HCT116 (cell line): ENCODE results near the gene CDH13. TPM values are rescaled to one million over a fixed set of nuclear protein-coding genes. Genes with fewer than 3 reads are reported as not detected.

Experiments
- ATAC-seq: fragments of 200-7000 bp; cut with Tn5 transposase; 2 replicates; pipeline ENCODE4 v1.9.1; 2020; ENCODE audit warnings: mild to moderate bottlenecking, moderate library complexity
- BruUV-seq: library from RNA; stranded (reverse); fragments of 400-500 nt; replicated peaks from 2 replicates; lab custom pipeline; 2021; lab: Mats Ljungman, UMichigan
- CTCF ChIA-PET: fragments of 300-600 bp; sonication (Branson Sonifier 250); formaldehyde crosslinking; loops from one replicate; lab custom pipeline; 2021; ENCODE audit warnings: antibody characterized with exemption; lab: Charles Lee
- POLR2A ChIA-PET: fragments of 300-600, 350-600 bp; sonication (Branson Sonifier 250); formaldehyde crosslinking; loops from one replicate; lab custom pipeline; 2021; ENCODE audit warnings: antibody characterized with exemption; lab: Charles Lee
- RAD21 ChIA-PET, 2 experiments: fragments of 300-600 bp; sonication (Branson Sonifier 250); formaldehyde crosslinking; loops; one replicate each; lab custom pipeline; 2023; ENCODE audit warnings: low total read pairs in 2 of 2; ENCODE audit not compliant: uncharacterized antibody in 2 of 2, unreplicated experiment in 2 of 2, low non-redundant PET in 1 of 2; lab: Charles Lee
- DNase-seq: peaks from one replicate; pipeline ENCODE4 v3.0.0-alpha.2; 2010; ENCODE audit warnings: low read depth, low spot score
- H2AFZ ChIP-seq: fragments of 200-600 bp; shearing (Covaris generic), sonication (generic); 2 replicates; pipeline ENCODE4 v1.6.1; 2017; ENCODE audit warnings: low read depth, mixed run types, mixed read lengths, antibody characterized with exemption, low read length; ENCODE audit not compliant: poor library complexity, severe bottlenecking
- H3K27ac ChIP-seq: 2 replicates; pipeline ENCODE4 v1.5.1; 2012; ENCODE audit warnings: low read depth, low read length
- H3K27me3 ChIP-seq: fragments of 200-600 bp; sonication (generic); 2 replicates; pipeline ENCODE4 v1.6.1; 2016; ENCODE audit warnings: mixed run types, low read length, mixed read lengths; ENCODE audit not compliant: insufficient read depth
- H3K36me3 ChIP-seq, 2 experiments: fragments of 200-500 bp in 1 of 2; fragments of 200-600 bp in 1 of 2; sonication (Bioruptor generic) in 1 of 2; sonication (generic) in 1 of 2; 2 replicates each; pipeline versions ENCODE4 v1.5.1 to v1.6.1; 2014 to 2016; ENCODE audit warnings: low read length in 2 of 2, inconsistent platforms in 1 of 2, mixed read lengths in 1 of 2, mixed run types in 1 of 2; ENCODE audit not compliant: insufficient read depth in 2 of 2, control insufficient read depth in 1 of 2
- H3K4me1 ChIP-seq, 2 experiments: fragments of 200-600 bp in 1 of 2; sonication (generic) in 1 of 2; 2 replicates each; pipeline versions ENCODE4 v1.5.1 to v1.6.1; 2012 to 2017; ENCODE audit warnings: low read length in 2 of 2, inconsistent platforms in 1 of 2, mild to moderate bottlenecking in 1 of 2, mixed read lengths in 1 of 2, mixed run types in 1 of 2, moderate library complexity in 1 of 2; ENCODE audit not compliant: insufficient read depth in 2 of 2, control insufficient read depth in 1 of 2
- H3K4me2 ChIP-seq: fragments of 200-600 bp; sonication (generic); 2 replicates; pipeline ENCODE4 v1.6.1; 2017; ENCODE audit warnings: mixed run types, low read length, mixed read lengths
- H3K4me3 ChIP-seq, 2 experiments: fragments of 200-600 bp in 1 of 2; sonication (generic) in 1 of 2; replicated peaks in 1 of 2; 2 replicates each; pipeline ENCODE4 v1.5.1; 2011 to 2016; ENCODE audit warnings: low read length in 2 of 2, control low read depth in 1 of 2, low read depth in 1 of 2, mild to moderate bottlenecking in 1 of 2, mixed read lengths in 1 of 2, mixed run types in 1 of 2
- H3K79me2 ChIP-seq: fragments of 200-600 bp; sonication (generic); 2 replicates; pipeline ENCODE4 v1.6.1; 2017; ENCODE audit warnings: mild to moderate bottlenecking, mixed run types, low read length, moderate library complexity, mixed read lengths; ENCODE audit not compliant: insufficient read depth
- H3K9ac ChIP-seq: fragments of 200-600 bp; sonication (generic); 2 replicates; pipeline ENCODE4 v1.6.1; 2016; ENCODE audit warnings: low read length, mixed read lengths
- H3K9me2 ChIP-seq: fragments of 200-600 bp; sonication (generic), shearing (Covaris generic); 2 replicates; pipeline ENCODE4 v1.6.1; 2017; ENCODE audit warnings: mixed run types, mild to moderate bottlenecking, moderate library complexity; ENCODE audit not compliant: insufficient read depth
- H3K9me3 ChIP-seq, 2 experiments: fragments of 200-500 bp in 1 of 2; fragments of 200-600 bp in 1 of 2; sonication (Bioruptor generic) in 1 of 2; sonication (generic) in 1 of 2; 2 replicates each; pipeline ENCODE4 v1.6.1; 2014 to 2017; ENCODE audit warnings: low read length in 2 of 2, mixed read lengths in 2 of 2, inconsistent platforms in 1 of 2, low read depth in 1 of 2, mild to moderate bottlenecking in 1 of 2, mixed run types in 1 of 2, moderate library complexity in 1 of 2; ENCODE audit not compliant: control insufficient read depth in 1 of 2, insufficient read depth in 1 of 2
- H4K20me1 ChIP-seq: fragments of 200-600 bp; sonication (generic), shearing (Covaris generic); 2 replicates; pipeline ENCODE4 v1.6.1; 2017; ENCODE audit warnings: mixed run types, mild to moderate bottlenecking, moderate library complexity; ENCODE audit not compliant: insufficient read depth
- CEBPB ChIP-seq: IDR thresholded peaks from 2 replicates; pipeline ENCODE4 v1.6.1; 2012; ENCODE audit warnings: low read depth
- CTCF ChIP-seq, 3 experiments: fragments of 200-600 bp in 1 of 3; sonication (generic) in 1 of 3; IDR thresholded peaks in 2 of 3; conservative IDR thresholded peaks in 1 of 3; 2 replicates each; pipeline ENCODE4 v1.5.1; 2012 to 2017; ENCODE audit warnings: low read depth in 2 of 3, low read length in 2 of 3, antibody characterized with exemption in 1 of 3, borderline replicate concordance in 1 of 3, control low read depth in 1 of 3, mild to moderate bottlenecking in 1 of 3, mixed read lengths in 1 of 3, mixed run types in 1 of 3, moderate library complexity in 1 of 3; ENCODE audit not compliant: insufficient read depth in 1 of 3
- ELF1 ChIP-seq: IDR thresholded peaks from 2 replicates; pipeline ENCODE4 v1.6.1; 2012; ENCODE audit warnings: low read depth, borderline replicate concordance
- EZH2 ChIP-seq: fragments of 200-600 bp; sonication (generic); IDR thresholded peaks from 2 replicates; pipeline ENCODE4 v1.6.1; 2017; ENCODE audit warnings: antibody characterized with exemption, mixed run types
- JUND ChIP-seq: IDR thresholded peaks from 2 replicates; pipeline ENCODE4 v1.6.1; 2012
- POLR2A ChIP-seq: IDR thresholded peaks from 2 replicates; pipeline ENCODE4 v1.7.0; 2011; ENCODE audit warnings: borderline replicate concordance; ENCODE audit not compliant: insufficient read depth, insufficient read length; ENCODE audit errors: extremely low read depth
- POLR2AphosphoS5 ChIP-seq: IDR thresholded peaks from 2 replicates; pipeline ENCODE4 v1.6.1; 2011; ENCODE audit warnings: mild to moderate bottlenecking, low read depth, low read length, moderate library complexity
- RAD21 ChIP-seq: IDR thresholded peaks from 2 replicates; pipeline ENCODE4 v1.6.1; 2012; ENCODE audit warnings: low read depth, mild to moderate bottlenecking
- SP1 ChIP-seq: IDR thresholded peaks from 2 replicates; pipeline ENCODE4 v1.6.1; 2012; ENCODE audit warnings: low read depth
- TCF7L2 ChIP-seq: IDR thresholded peaks from 2 replicates; pipeline ENCODE4 v1.7.0; 2011; ENCODE audit warnings: borderline replicate concordance, inconsistent platforms; ENCODE audit not compliant: insufficient read depth, insufficient read length; ENCODE audit errors: extremely low read depth
- YY1 ChIP-seq: IDR thresholded peaks from 2 replicates; pipeline ENCODE4 v1.6.1; 2011; ENCODE audit warnings: low read length, low read depth, moderate library complexity, mild to moderate bottlenecking; ENCODE audit not compliant: insufficient replicate concordance; ENCODE audit errors: extremely low read depth
- ZBTB33 ChIP-seq: IDR thresholded peaks from 2 replicates; pipeline ENCODE4 v1.6.1; 2011; ENCODE audit warnings: mild to moderate bottlenecking, low read length, moderate library complexity; ENCODE audit not compliant: insufficient replicate concordance; ENCODE audit errors: extremely low read depth
- ZFX ChIP-seq: fragments of 450-650 bp; IDR thresholded peaks from 2 replicates; pipeline ENCODE4 v1.6.1; 2017
- ZNF274 ChIP-seq: fragments of 200-500 bp; sonication (Bioruptor generic); IDR thresholded peaks from 2 replicates; pipeline ENCODE4 v1.6.1; 2014; ENCODE audit warnings: mild to moderate bottlenecking, low read depth, low read length, inconsistent platforms
- intact Hi-C: fragments of 100-400 bp; cut with micrococcal nuclease; formaldehyde crosslinking; loops from 2 replicates; pipeline ENCODE4 v1.10.0; 2022
- total RNA-seq: library from RNA; stranded (reverse); gene quantifications from one replicate; pipeline ENCODE4 v1.2.1, GENCODE V29; 2021; ENCODE audit not compliant: unreplicated experiment
- TF ChIP-seq, protein P1 (sequence below): IDR thresholded peaks from 2 replicates; pipeline ENCODE4 v1.6.1; 2012
- TF ChIP-seq, protein P2 (sequence below): IDR thresholded peaks from 2 replicates; pipeline ENCODE4 v1.6.1; 2012

CDH13 gene
- total RNA-seq, 1 experiment from 2014 or later, result not detected

- H3K9me3 ChIP-seq, result peaks cover 17 to 18% of the 10 kb centered on the region in 2 experiments; a peak in 2 of 4 replicates
- no peak overlapping the region for H3K9ac ChIP-seq
- no peaks in the 10 kb centered on the region for H3K27me3 ChIP-seq
- no peaks in the 10 kb centered on the region for H3K9me2 ChIP-seq
- no peak overlapping the region for H3K4me3 ChIP-seq
- H3K4me2 ChIP-seq, result no peak overlapping the region
- H2AFZ ChIP-seq, result no peak overlapping the region
- H3K79me2 ChIP-seq, result no peaks in the 10 kb centered on the region
- intact Hi-C loops, result no loop called here
- RAD21 ChIA-PET, result no interaction called here
- H3K4me1 ChIP-seq, result no peaks in the 10 kb centered on the region
- ATAC-seq (no peak), DNase-seq (no peak)
- TF ChIP-seq, protein P1, sequence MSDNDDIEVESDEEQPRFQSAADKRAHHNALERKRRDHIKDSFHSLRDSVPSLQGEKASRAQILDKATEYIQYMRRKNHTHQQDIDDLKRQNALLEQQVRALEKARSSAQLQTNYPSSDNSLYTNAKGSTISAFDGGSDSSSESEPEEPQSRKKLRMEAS, result no peak
- TF ChIP-seq, protein P2, sequence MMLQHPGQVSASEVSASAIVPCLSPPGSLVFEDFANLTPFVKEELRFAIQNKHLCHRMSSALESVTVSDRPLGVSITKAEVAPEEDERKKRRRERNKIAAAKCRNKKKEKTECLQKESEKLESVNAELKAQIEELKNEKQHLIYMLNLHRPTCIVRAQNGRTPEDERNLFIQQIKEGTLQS, result no peak
- TF ChIP-seq ZNF274, result no peak
- no peak for TF ChIP-seq RAD21
- TF ChIP-seq POLR2A, result no peak
- TF ChIP-seq ZFX, result no peak
- TF ChIP-seq ELF1, result no peak
- no peak for TF ChIP-seq POLR2AphosphoS5
- TF ChIP-seq SP1, result no peak
- TF ChIP-seq YY1, result no peak
- no peak for TF ChIP-seq CEBPB
- no peak for TF ChIP-seq JUND
- H3K36me3 ChIP-seq, result no peaks in the 10 kb centered on the region
- H4K20me1 ChIP-seq, result no peaks in the 10 kb centered on the region
- H3K27ac ChIP-seq, result no peak overlapping the region
- POLR2A ChIA-PET, result no interaction called here
- CTCF ChIA-PET, result no interaction called here
- BruUV-seq, result no TSS peak
Observed at GRCh38 chr16:83137326-83137781, 510.6 kb downstream of the CDH13 start.

DNA sequence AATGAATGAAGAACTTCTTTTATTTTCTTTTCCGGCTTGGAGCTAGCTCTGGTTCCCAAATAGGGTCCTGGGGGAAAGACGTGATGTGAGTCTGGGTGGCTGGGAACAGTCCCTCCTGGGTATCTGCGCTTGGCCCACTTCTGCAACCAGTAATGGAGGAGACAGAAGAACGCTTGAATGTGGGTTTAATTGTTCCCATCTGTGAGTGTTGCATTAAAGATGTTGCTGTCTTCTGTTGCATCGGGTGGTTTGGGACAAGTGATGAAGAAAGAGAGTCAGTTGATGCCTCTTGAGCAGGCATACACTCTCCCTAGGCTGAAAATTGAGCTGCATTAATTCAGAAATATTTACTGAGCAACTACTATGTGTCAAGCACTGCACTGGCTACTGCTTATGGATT, 511.1 kb downstream of the CDH13 start:
- H4K20me1 ChIP-seq, result no peaks in the 10 kb centered on the region
- H3K36me3 ChIP-seq, result no peaks in the 10 kb centered on the region
- H3K27me3 ChIP-seq, result no peaks in the 10 kb centered on the region
- DNase-seq (no peak), ATAC-seq (no peak)
- CTCF ChIA-PET, result no interaction called here
- no peaks in the 10 kb centered on the region for H3K9me2 ChIP-seq
- intact Hi-C loops, result no loop called here
- RAD21 ChIA-PET, result no interaction called here
- H3K4me1 ChIP-seq, result no peaks in the 10 kb centered on the region
- H3K4me2 ChIP-seq, result no peak overlapping the region
- H3K9me3 ChIP-seq, result peaks cover 17 to 24% of the 10 kb centered on the region in 2 experiments; a peak in 2 of 4 replicates
- H3K79me2 ChIP-seq, result no peaks in the 10 kb centered on the region
- H3K27ac ChIP-seq, result no peak overlapping the region
- no peak overlapping the region for H3K4me3 ChIP-seq
- no peak overlapping the region for H2AFZ ChIP-seq
- POLR2A ChIA-PET, result no interaction called here
- H3K9ac ChIP-seq, result no peak overlapping the region
- BruUV-seq, result no TSS peak
- TF ChIP-seq CEBPB, result no peak
- TF ChIP-seq TCF7L2, result no peak
- no peak for TF ChIP-seq CTCF (IDR thresholded peaks at IDR 0.05 in 2 of 3, conservative IDR thresholded peaks at IDR 0.05 in 1 of 3; ENCODE audit: borderline replicate concordance in 1 of 3, insufficient read depth in 1 of 3, low read depth in 2 of 3, low read length in 2 of 3)
- no peak for TF ChIP-seq ZBTB33
- TF ChIP-seq POLR2AphosphoS5, result no peak
- TF ChIP-seq EZH2, result no peak
- TF ChIP-seq, protein P1, result no peak
- TF ChIP-seq ZNF274, result no peak
- TF ChIP-seq YY1, result no peak
